Measurements from ENCODE around the gene KDM5A. TPM values are rescaled to one million over a fixed set of nuclear protein-coding genes. Genes with fewer than 3 reads are reported as not detected.

Gene KDM5A
- total and polyA plus RNA-seq, 10 of the 15 experiments (the other 5 are each of a cell fraction or from before 2014, with no cell fraction given), result 9.0 to 59.9 (median 27.7) TPM

- H2AFZ ChIP-seq (ENCODE audit: control insufficient read depth, low read depth, low read length), result peak within 1 kb of the TSS; percentile 91
- in situ Hi-C loops (cut with MboI) (no loop called here), intact Hi-C loops (cut with micrococcal nuclease; ENCODE audit: unreplicated experiment) (loop anchor here (1.0 kb wide), 1 partner anchor 12 kb away; the partner anchor contains the start of gene KDM5A)
- H3K27ac ChIP-seq (ENCODE audit: control insufficient read depth, insufficient read depth), result peak within 1 kb of the TSS; percentile 79
- BruUV-seq (replicated peaks), result no TSS peak
- H3K9me3 ChIP-seq (replicated peaks; ENCODE audit: control insufficient read depth, insufficient read depth, low read length), result no peaks in the 10 kb centered on the region
- ChIA-PET POLR2A (interaction anchor here (1.2 to 4.0 kb wide), 3 partner anchors 12 to 15 kb away, joined by 3 to 23 read pairs (median 8); partner anchors contain the start of gene KDM5A), CTCF (interaction anchor here (0.8 to 1.9 kb wide), 8 partner anchors 10 to 175 kb away, joined by 3 to 7 read pairs (median 5); partner anchors contain the start of gene KDM5A), SMC1A (ENCODE audit: uncharacterized antibody, unreplicated experiment) (interaction anchor here (1.0 to 3.4 kb wide), 5 partner anchors 8 to 18 kb away, joined by 3 to 23 read pairs (median 4); partner anchors contain the start of gene KDM5A), RAD21 (ENCODE audit: unreplicated experiment) (interaction anchor here (1.0 to 2.0 kb wide), 5 partner anchors 10 to 349 kb away, joined by 3 to 7 read pairs (median 5); partner anchors contain the start of gene KDM5A)
- H3K4me3 ChIP-seq, result peak within 1 kb of the TSS; percentile 89
- H4K20me1 ChIP-seq (ENCODE audit: control insufficient read depth, insufficient read depth), result no peaks in the 10 kb centered on the region
- peaks cover 18% of the 10 kb centered on the region for H3K79me2 ChIP-seq (ENCODE audit: control insufficient read depth, insufficient read depth, low read length)
- ATAC-seq (peak; percentile 100), FAIRE-seq (peak; percentile 97), DNase-seq (ENCODE audit: low read depth, low spot score) (peak; percentile 86)
- H3K4me1 ChIP-seq (ENCODE audit: control insufficient read depth, insufficient read depth, low read length), result no peaks in the 10 kb centered on the region; the same call in 1 of the 2 replicates
- peak within 1 kb of the TSS; percentile 84 for H3K9ac ChIP-seq (ENCODE audit: control insufficient read depth, insufficient read depth, low read length)
- 1% methylated on average over 43 of the region's 45 CpGs for WGBS (ENCODE audit: insufficient coverage, insufficient replicate concordance, low lambda C conversion rate, missing lambda C conversion rate)
- no peaks in the 10 kb centered on the region for H3K36me3 ChIP-seq (ENCODE audit: control insufficient read depth in 2 of 2, insufficient read depth in 2 of 2, low read length in 1 of 2)
- peak within 1 kb of the TSS; percentile 87 for H3K4me2 ChIP-seq (ENCODE audit: control insufficient read depth, insufficient read depth)
- no peaks in the 10 kb centered on the region for H3K27me3 ChIP-seq (replicated peaks in 1 of 2; ENCODE audit: control insufficient read depth in 2 of 2, insufficient read depth in 2 of 2, low read length in 1 of 2)
- 0 out of 2 replicates have a peak, but pooled peaks have one; percentile 61 for TF ChIP-seq MLLT1 (IDR thresholded peaks at IDR 0.05)
- TF ChIP-seq RCOR1 (conservative IDR thresholded peaks at IDR 0.05; ENCODE audit: low read depth, low read length), result peak; percentile 94
- TF ChIP-seq IKZF1 (conservative IDR thresholded peaks at IDR 0.05), result peak; percentile 93
- TF ChIP-seq SKIL (IDR thresholded peaks at IDR 0.05; ENCODE audit: low read depth, poor library complexity, severe bottlenecking), result peak; percentile 14
- TF ChIP-seq ATF7 (IDR thresholded peaks at IDR 0.05; ENCODE audit: low read depth), result 0 out of 2 replicates have a peak, but pooled peaks have one; percentile 26
- peak; percentile 97 for TF ChIP-seq CBFB (IDR thresholded peaks at IDR 0.05; ENCODE audit: low read depth)
- TF ChIP-seq TCF3 (IDR thresholded peaks at IDR 0.05; ENCODE audit: borderline replicate concordance, insufficient read depth, low read depth, low read length), result 0 out of 2 replicates have a peak, but pooled peaks have one; percentile 36
- peak; percentile 87 for TF ChIP-seq SREBF2 (IDR thresholded peaks at IDR 0.05; ENCODE audit: low read length)
- TF ChIP-seq CREM (IDR thresholded peaks at IDR 0.05; ENCODE audit: low read depth), result peak; percentile 87
- peak; percentile 97 for TF ChIP-seq HCFC1 (IDR thresholded peaks at IDR 0.05; ENCODE audit: low read length)
- peak; percentile 86 for TF ChIP-seq CREB1 (IDR thresholded peaks at IDR 0.05; ENCODE audit: low read depth)
- TF ChIP-seq E2F4 (IDR thresholded peaks at IDR 0.05; ENCODE audit: low read depth, low read length), result peak; percentile 92
- no peak for TF ChIP-seq MTA3 (IDR thresholded peaks at IDR 0.05; ENCODE audit: borderline replicate concordance, low read length)
- TF ChIP-seq PRDM15 (CRISPR knock-in tag; IDR thresholded peaks at IDR 0.05), result no peak
These were observed 12.3 kb upstream of the KDM5A start, which contains the start of gene CCDC77 for GRCh38 chr12:401235-402028. CCDC77 (plus strand) TSS chr12:401644; CDS start chr12:409384, 7,740 bp downstream.
